Heart left ventricle (tissue), 13 donors: Measurements from ENCODE around the gene PLOD2.

Source experiments
- POLR2A ChIP-seq, 2 donors: fragments of 450-650 bp; IDR thresholded peaks; one replicate each; pipeline ENCODE4 v1.6.1; 2017; ENCODE audit warnings: antibody characterized with exemption in 2 of 2, mild to moderate bottlenecking in 2 of 2, moderate library complexity in 2 of 2
- TF ChIP-seq, protein P1 (sequence below), 12 donors: fragments of 200-600 bp; sonication (generic) in 4 of 12; IDR thresholded peaks; one replicate each; pipeline versions ENCODE4 v1.5.0 to v1.8.0; 2018 to 2022; ENCODE audit warnings: antibody characterized with exemption in 12 of 12, mild to moderate bottlenecking in 5 of 12
- donor health status: ischemic (EF 13 %, LVEDD 7.1; RV severe dilation, severe dysfunction).
- donor health status: DM: no; HTN: yes; CAD: no.
- donor health status: DM: no; HTN: no; CAD: no.
- donor health status: ischemic (EF 25% LVEDD 6.9; RV normal size, moderate dysfunction).
- donor health status: ischemic (EF 25% LVEDD 5.7; RV mildly dilated, moderate dysfunction).
- donor health status: ischemic (EF 35%, LVEDD 5.7; RV mildly dilated, moderate dysfunction).
- donor health status: nonischemic (EF 11% LVEDD 7.7; RV severe dilation, severe dysfunction).
- donor health status: DM: yes; HTN: yes; CAD: no.
- donor health status: PGD.
- donor health status: ischemic (EF 29% LVEDD 5.4; RV normal size, mild dysfunction).
- donor health status: nonischemic (EF 23%, LVEDD 6.1; RV moderate dilation, normal function).

DNA sequence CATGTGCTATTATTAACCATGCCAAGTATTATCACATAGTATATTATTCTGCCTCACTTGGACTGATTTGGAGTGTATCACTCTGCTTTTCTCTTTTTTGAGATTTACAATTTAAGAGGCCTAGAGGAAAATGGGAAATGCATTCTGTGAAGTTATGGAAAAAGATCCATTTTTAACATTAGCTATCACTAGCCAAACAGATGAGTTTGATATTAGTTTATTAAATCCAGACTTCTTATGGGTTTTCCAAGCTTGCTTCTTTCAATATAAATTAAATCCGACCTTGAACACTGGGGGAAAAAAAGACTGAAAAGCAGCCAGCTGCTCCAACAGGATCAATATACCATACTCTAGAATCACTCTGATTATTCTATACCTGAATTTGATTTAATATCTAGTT is 30.1 kb upstream of the PLOD2 start:
- TF ChIP-seq, protein P1, sequence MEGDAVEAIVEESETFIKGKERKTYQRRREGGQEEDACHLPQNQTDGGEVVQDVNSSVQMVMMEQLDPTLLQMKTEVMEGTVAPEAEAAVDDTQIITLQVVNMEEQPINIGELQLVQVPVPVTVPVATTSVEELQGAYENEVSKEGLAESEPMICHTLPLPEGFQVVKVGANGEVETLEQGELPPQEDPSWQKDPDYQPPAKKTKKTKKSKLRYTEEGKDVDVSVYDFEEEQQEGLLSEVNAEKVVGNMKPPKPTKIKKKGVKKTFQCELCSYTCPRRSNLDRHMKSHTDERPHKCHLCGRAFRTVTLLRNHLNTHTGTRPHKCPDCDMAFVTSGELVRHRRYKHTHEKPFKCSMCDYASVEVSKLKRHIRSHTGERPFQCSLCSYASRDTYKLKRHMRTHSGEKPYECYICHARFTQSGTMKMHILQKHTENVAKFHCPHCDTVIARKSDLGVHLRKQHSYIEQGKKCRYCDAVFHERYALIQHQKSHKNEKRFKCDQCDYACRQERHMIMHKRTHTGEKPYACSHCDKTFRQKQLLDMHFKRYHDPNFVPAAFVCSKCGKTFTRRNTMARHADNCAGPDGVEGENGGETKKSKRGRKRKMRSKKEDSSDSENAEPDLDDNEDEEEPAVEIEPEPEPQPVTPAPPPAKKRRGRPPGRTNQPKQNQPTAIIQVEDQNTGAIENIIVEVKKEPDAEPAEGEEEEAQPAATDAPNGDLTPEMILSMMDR (IDR thresholded peaks at IDR 0.05): no peak
- TF ChIP-seq POLR2A (IDR thresholded peaks at IDR 0.05): no peak
